Ammon's horn (tissue), 1 donor: ENCODE measurements around the gene MYT1.
"Not testable (repeated sequence)": the region's sequence is repeated elsewhere in the genome, so short reads cannot be mapped to it uniquely, and the experiment has no call there.

Source experiments
- DNase-seq: peaks from one replicate; pipeline ENCODE4 v3.0.0-alpha.2; 2016; ENCODE audit warnings: low spot score

MYT1 gene

GRCh38 chr20:64164123-64164836, at the start of gene MYT1:
Gene MYT1, plus strand, starts transcription at chr20:64164452. Its CDS starts 34,410 bp downstream, at chr20:64198862.
- no peak for DNase-seq

GRCh38 chr20:64115171-64115911, 48.9 kb upstream of the MYT1 start:
- DNase-seq = no peak

GRCh38 chr20:64116016-64116415, 48.2 kb upstream of the MYT1 start:
- no peak for DNase-seq

- no peak for DNase-seq
Measured at GRCh38 chr20:64116541-64117431, 47.5 kb upstream of the MYT1 start.

GRCh38 chr20:64117432-64117777, 46.8 kb upstream of the MYT1 start:
- DNase-seq = not testable (repeated sequence)

- no peak for DNase-seq
Measured at GRCh38 chr20:64119301-64119680, 45.0 kb upstream of the MYT1 start.

- DNase-seq = no peak
Measured at GRCh38 chr20:64119681-64120341, 44.4 kb upstream of the MYT1 start.

- DNase-seq = no peak
Measured at GRCh38 chr20:64121586-64121985, 42.7 kb upstream of the MYT1 start.

- not testable (repeated sequence) for DNase-seq
Measured at GRCh38 chr20:64122927-64123326, 41.3 kb upstream of the MYT1 start.

- not testable (repeated sequence) for DNase-seq
Measured at GRCh38 chr20:64123517-64123916, 40.7 kb upstream of the MYT1 start.

- DNase-seq = no peak
Measured at GRCh38 chr20:64129146-64129782, 35.0 kb upstream of the MYT1 start.

- no peak for DNase-seq
Measured at GRCh38 chr20:64130271-64130670, 34.0 kb upstream of the MYT1 start.

GRCh38 chr20:64130876-64131275, 33.4 kb upstream of the MYT1 start:
- DNase-seq = no peak

GRCh38 chr20:64131406-64131805, 32.8 kb upstream of the MYT1 start:
- no peak for DNase-seq

GRCh38 chr20:64133951-64134407, 30.3 kb upstream of the MYT1 start:
- DNase-seq = no peak

GRCh38 chr20:64134744-64135143, 29.5 kb upstream of the MYT1 start:
- not testable (repeated sequence) for DNase-seq

GRCh38 chr20:64136004-64136710, 28.1 kb upstream of the MYT1 start:
- no peak for DNase-seq

GRCh38 chr20:64137598-64138031, 26.6 kb upstream of the MYT1 start:
- DNase-seq = no peak

- DNase-seq = no peak
Measured at GRCh38 chr20:64138276-64138815, 25.9 kb upstream of the MYT1 start.
